Cortex of kidney (tissue), 1 donor: ENCODE data around the gene PSMD3.
A peak's percentile ranks its signal among the peaks of the same experiment; 100 is the strongest.
"Not testable (repeated sequence)": the region's sequence is repeated elsewhere in the genome, so short reads cannot be mapped to it uniquely, and the experiment has no call there.

Experiments used
- DNase-seq: peaks from one replicate; lab custom pipeline; 2025; lab: John Stamatoyannopoulos, UW

Gene PSMD3

GRCh38 chr17:39980351-39981206, at the start of gene PSMD3:
TSS of gene PSMD3 (plus strand) at chr17:39980807. CDS start at chr17:39980971, 164 bp downstream.
- peak; percentile 33 for DNase-seq

- DNase-seq: no peak
Measured at GRCh38 chr17:39933912-39934311, 46.7 kb upstream of the PSMD3 start.

GRCh38 chr17:39934324-39934723, 46.3 kb upstream of the PSMD3 start:
- DNase-seq: no peak

- DNase-seq: no peak
Measured at GRCh38 chr17:39935909-39936308, 44.7 kb upstream of the PSMD3 start.

GRCh38 chr17:39937447-39937846, 43.2 kb upstream of the PSMD3 start:
- no peak for DNase-seq

- DNase-seq: no peak
Measured at GRCh38 chr17:39938140-39938869, 42.3 kb upstream of the PSMD3 start.

- DNase-seq: no peak
Measured at GRCh38 chr17:39939106-39939505, 41.5 kb upstream of the PSMD3 start.

GRCh38 chr17:39939588-39940419, 40.8 kb upstream of the PSMD3 start:
- DNase-seq: no peak

- DNase-seq: no peak
Measured at GRCh38 chr17:39943702-39944392, 36.8 kb upstream of the PSMD3 start.

GRCh38 chr17:39944393-39944711, 36.3 kb upstream of the PSMD3 start:
- no peak for DNase-seq

GRCh38 chr17:39946551-39947330, 33.9 kb upstream of the PSMD3 start:
- DNase-seq: no peak

- not testable (repeated sequence) for DNase-seq
Measured at GRCh38 chr17:39948489-39948828, 32.1 kb upstream of the PSMD3 start.

GRCh38 chr17:39949028-39949427, 31.6 kb upstream of the PSMD3 start:
- no peak for DNase-seq

GRCh38 chr17:39950871-39951348, 29.7 kb upstream of the PSMD3 start:
- no peak for DNase-seq

- DNase-seq: no peak
Measured at GRCh38 chr17:39951924-39952679, 28.5 kb upstream of the PSMD3 start.

- no peak for DNase-seq
Measured at GRCh38 chr17:39952680-39953470, 27.7 kb upstream of the PSMD3 start.

- no peak for DNase-seq
Measured at GRCh38 chr17:39953471-39953888, 27.1 kb upstream of the PSMD3 start.

GRCh38 chr17:39954876-39955275, 25.7 kb upstream of the PSMD3 start:
- no peak for DNase-seq

- no peak for DNase-seq
Measured at GRCh38 chr17:39955726-39956225, 24.8 kb upstream of the PSMD3 start.
